K562 (cell line): Measurements from ENCODE around the gene FSTL4. TPM values are rescaled to one million over a fixed set of nuclear protein-coding genes. Genes with fewer than 3 reads are reported as not detected.

Experiments
- ATAC-seq: fragments of 200-7000 bp; cut with Tn5 transposase; 3 replicates; pipeline ENCODE4 v1.9.1; 2020; ENCODE audit warnings: moderate library complexity
- BruUV-seq: library from RNA; stranded (reverse); fragments of 400-500 nt; replicated peaks from 2 replicates; lab custom pipeline; 2021; lab: Mats Ljungman, UMichigan
- CTCF ChIA-PET: fragments of 300-600 bp; formaldehyde crosslinking; extraction: SDS; loops from one replicate; lab custom pipeline; 2021; ENCODE audit warnings: low intra/inter-chr PET ratio; lab: Yijun Ruan, JAX
- POLR2A ChIA-PET: fragments of 300-600, 350-650 bp; sonication (Branson Sonifier 250); formaldehyde crosslinking; extraction: SDS; loops from one replicate; lab custom pipeline; 2021; ENCODE audit warnings: antibody characterized with exemption, inconsistent platforms; lab: Yijun Ruan, JAX
- DNase-seq, 4 experiments: peaks; one replicate each; pipeline versions ENCODE4 v3.0.0 to v3.0.0-alpha.2; 2011 to 2018; ENCODE audit warnings: low spot score in 3 of 4, mixed read lengths in 3 of 4; ENCODE audit errors: extremely low read depth in 1 of 4
- FAIRE-seq: peaks from 2 replicates; lab custom pipeline; 2011; peaks lifted over from hg19 to GRCh38; lab: Jason Lieb, UNC
- H2AFZ ChIP-seq: 2 replicates; pipeline ENCODE4 v1.6.0; 2011; ENCODE audit warnings: low read depth, low read length, control low read depth, inconsistent platforms
- H3K27ac ChIP-seq: fragments of 200-600 bp; 3 replicates; pipeline ENCODE4 v1.8.0; 2011; ENCODE audit warnings: low read depth, mild to moderate bottlenecking, control low read depth, inconsistent platforms, low read length, moderate library complexity, mixed read lengths; ENCODE audit errors: extremely low read depth
- H3K27me3 ChIP-seq, 2 experiments: fragments of 300-600 bp in 1 of 2; 2 replicates in 1 of 2; 3 replicates in 1 of 2; pipeline versions ENCODE4 v1.6.0 to v1.8.0; 2011; ENCODE audit warnings: inconsistent platforms in 2 of 2, low read length in 2 of 2, mild to moderate bottlenecking in 1 of 2, mixed read lengths in 1 of 2, moderate library complexity in 1 of 2; ENCODE audit not compliant: control insufficient read depth in 2 of 2, insufficient read depth in 2 of 2
- H3K36me3 ChIP-seq: fragments of 300-600 bp; 3 replicates; pipeline ENCODE4 v1.8.0; 2011; ENCODE audit warnings: mild to moderate bottlenecking, low read length, inconsistent platforms; ENCODE audit not compliant: control insufficient read depth, insufficient read depth
- H3K4me1 ChIP-seq, 2 experiments: fragments of 200-600 bp in 1 of 2; replicated peaks in 1 of 2; 2 replicates in 1 of 2; 3 replicates in 1 of 2; pipeline versions ENCODE4 v1.5.1 to v1.8.0; 2011; ENCODE audit warnings: inconsistent platforms in 2 of 2, low read length in 2 of 2, mild to moderate bottlenecking in 1 of 2, mixed read lengths in 1 of 2, moderate library complexity in 1 of 2; ENCODE audit not compliant: control insufficient read depth in 2 of 2, insufficient read depth in 2 of 2
- H3K4me2 ChIP-seq: 2 replicates; pipeline ENCODE4 v1.6.1; 2011; ENCODE audit warnings: low read length, control low read depth, inconsistent platforms, mixed read lengths; ENCODE audit not compliant: insufficient read depth
- H3K4me3 ChIP-seq: fragments of 200-600 bp; sonication (generic), shearing (Covaris generic); 2 replicates; pipeline ENCODE4 v1.5.1; 2016; ENCODE audit warnings: control low read depth, inconsistent platforms
- H3K79me2 ChIP-seq: fragments of 200-600 bp; 3 replicates; pipeline ENCODE4 v1.8.0; 2011; ENCODE audit warnings: low read length, inconsistent platforms; ENCODE audit not compliant: control insufficient read depth, insufficient read depth
- H3K9ac ChIP-seq, 2 experiments: 2 replicates each; pipeline versions ENCODE4 v1.6.0 to v1.6.1; 2011; ENCODE audit warnings: low read depth in 2 of 2, low read length in 2 of 2, control low read depth in 1 of 2, inconsistent platforms in 1 of 2, mild to moderate bottlenecking in 1 of 2, mixed read lengths in 1 of 2; ENCODE audit not compliant: insufficient read depth in 1 of 2
- H3K9me1 ChIP-seq: one replicate; pipeline ENCODE4 v1.6.0; 2011; ENCODE audit warnings: inconsistent platforms, mild to moderate bottlenecking, low read length, moderate library complexity; ENCODE audit not compliant: control insufficient read depth, insufficient read depth
- H3K9me3 ChIP-seq: replicated peaks from 2 replicates; pipeline ENCODE4 v1.5.1; 2011; ENCODE audit warnings: low read depth, low read length, inconsistent platforms; ENCODE audit not compliant: control insufficient read depth, insufficient read depth
- H4K20me1 ChIP-seq: replicated peaks from 2 replicates; pipeline ENCODE4 v1.6.1; 2011; ENCODE audit warnings: low read length, inconsistent platforms, mixed read lengths; ENCODE audit not compliant: control insufficient read depth, insufficient read depth
- C11orf30 ChIP-seq: fragments of 450-650 bp; IDR thresholded peaks from 2 replicates; pipeline ENCODE4 v1.6.1; 2016; ENCODE audit warnings: low read depth, mild to moderate bottlenecking
- CHCHD3 ChIP-seq: fragments of 250-450 bp; sonication (Bioruptor Pico); IDR thresholded peaks from 2 replicates; pipeline ENCODE4 v2.1.2; 2022; ENCODE audit warnings: mild to moderate bottlenecking
- DDX20 ChIP-seq: fragments of 450-650 bp; IDR thresholded peaks from 2 replicates; pipeline ENCODE4 v1.6.1; 2016; ENCODE audit warnings: missing genetic modification characterization, low read depth, mild to moderate bottlenecking, missing compliant biosample characterization, moderate library complexity
- HOXB6 ChIP-seq: fragments of 250-450 bp; sonication (Bioruptor Pico); IDR thresholded peaks from 2 replicates; pipeline ENCODE4 v1.5.1; 2022; ENCODE audit warnings: mild to moderate bottlenecking, borderline replicate concordance
- NELFE ChIP-seq: IDR thresholded peaks from 2 replicates; pipeline ENCODE4 v1.6.1; 2011; ENCODE audit warnings: mild to moderate bottlenecking; ENCODE audit not compliant: insufficient read depth, insufficient read length
- POU5F1 ChIP-seq: fragments of 150-350 bp; IDR thresholded peaks from 2 replicates; pipeline ENCODE4 v1.6.1; 2014; ENCODE audit warnings: borderline replicate concordance, low read length, low read depth, mild to moderate bottlenecking; ENCODE audit not compliant: partially characterized antibody
- PREB ChIP-seq: sonication (generic); formaldehyde crosslinking; IDR thresholded peaks from 2 replicates; pipeline ENCODE4 v1.8.1; 2023; ENCODE audit warnings: mild to moderate bottlenecking, missing genetic modification reagents
- RB1 ChIP-seq: fragments of 450-650 bp; IDR thresholded peaks from 2 replicates; pipeline ENCODE4 v1.6.1; 2017; ENCODE audit warnings: low read depth, mild to moderate bottlenecking
- SIX5 ChIP-seq, 2 experiments: IDR thresholded peaks; 2 replicates each; pipeline ENCODE4 v1.6.1; 2011; ENCODE audit warnings: low read length in 2 of 2, borderline replicate concordance in 1 of 2, low read depth in 1 of 2, mild to moderate bottlenecking in 1 of 2, moderate library complexity in 1 of 2; ENCODE audit not compliant: insufficient read depth in 1 of 2
- ZBTB49 ChIP-seq: sonication (generic); formaldehyde crosslinking; IDR thresholded peaks from 2 replicates; pipeline ENCODE4 v1.8.0; 2022; ENCODE audit warnings: missing genetic modification reagents, mild to moderate bottlenecking, borderline replicate concordance
- ZNF121 ChIP-seq: sonication (generic); formaldehyde crosslinking; conservative IDR thresholded peaks from 2 replicates; pipeline ENCODE4 v1.8.0; 2022; ENCODE audit warnings: missing genetic modification reagents
- ZNF436 ChIP-seq: fragments of 250-450, 450-650 bp; sonication (Bioruptor Pico); formaldehyde crosslinking; IDR thresholded peaks from 2 replicates; pipeline ENCODE4 v1.7.0; 2020; ENCODE audit warnings: mild to moderate bottlenecking
- ZNF764 ChIP-seq: fragments of 250-450 bp; sonication (Bioruptor Pico); IDR thresholded peaks from 2 replicates; pipeline ENCODE4 v1.4.0; 2020; ENCODE audit warnings: low read depth, mild to moderate bottlenecking, moderate library complexity
- WGBS: fragments of 100-300 bp; shearing (Covaris generic); methylation state at CpG from one replicate; pipeline ENCODE4 v1.1.6; 2016; ENCODE audit warnings: low coverage, mixed read lengths; ENCODE audit not compliant: insufficient coverage; ENCODE audit errors: missing lambda C conversion rate; 5-methylcytosine and 5-hydroxymethylcytosine counted together
- in situ Hi-C: fragments of 300-500 bp; cut with MboI; formaldehyde crosslinking; loops from 4 replicates; pipeline ENCODE4 v1.15.0; 2018; ENCODE audit warnings: inconsistent platforms, mixed read lengths
- intact Hi-C: fragments of 100-400 bp; cut with micrococcal nuclease; formaldehyde crosslinking; loops from 2 replicates; pipeline ENCODE4 v1.14.2; 2022
- polyA plus RNA-seq, 8 experiments: library from polyadenylated mRNA; depleted of rRNA in 4 of 8; stranded (reverse) in 5 of 8; unstranded in 3 of 8; fragments of >200 nt; fragmentation: Nextera tagmentation in 2 of 8; fragmentation: Illumina TruSeq in 1 of 8; extraction: Ambion mirVana in 2 of 8; extraction: Trizol in 1 of 8; gene quantifications; 2 replicates each; pipeline versions ENCODE4 v1.2.1 to v1.2.3, GENCODE V29; 2011 to 2014; ENCODE audit warnings: inconsistent platforms in 1 of 8, missing spikeins in 1 of 8
- total RNA-seq, 7 experiments: library from RNA; depleted of rRNA in 6 of 7; stranded (reverse); fragments of >200 nt in 6 of 7; fragmentation: Illumina TruSeq in 2 of 7; extraction: Trizol in 2 of 7; gene quantifications; 2 replicates each; pipeline versions ENCODE4 v1.2.1 to v1.2.3, GENCODE V29; 2011 to 2021; ENCODE audit warnings: low replicate concordance in 1 of 7

Gene FSTL4
- total and polyA plus RNA-seq, 9 of the 15 experiments (the other 6 are each of a cell fraction or from before 2014, with no cell fraction given): 0.08 to 0.18 (median 0.10) TPM; not detected in 5

GRCh38 chr5:133607451-133607850 is 4.9 kb downstream of the FSTL4 start:
- Histone ChIP-seq H2AFZ (no peak overlapping the region), H3K9me1 (no peaks in the 10 kb centered on the region), H3K27ac (no peak overlapping the region), H3K4me3 (no peak overlapping the region), H4K20me1 (peaks cover 4% of the 10 kb centered on the region; the same call in 1 of the 2 replicates), H3K9ac (no peak overlapping the region), H3K79me2 (no peaks in the 10 kb centered on the region), H3K4me2 (no peak overlapping the region), H3K36me3 (no peaks in the 10 kb centered on the region), H3K4me1 (peaks cover 0 to 9% of the 10 kb centered on the region in 2 experiments; a peak in 1 of 5 replicates), H3K27me3 (peaks cover 2 to 29% of the 10 kb centered on the region in 2 experiments; a peak in 4 of 5 replicates), H3K9me3 (no peaks in the 10 kb centered on the region)
- no peak for TF ChIP-seq HOXB6 (CRISPR knock-in tag)
- no peak for TF ChIP-seq DDX20 (tag)
- TF ChIP-seq ZNF764: no peak
- no peak for TF ChIP-seq C11orf30
- TF ChIP-seq NELFE: no peak
- no peak for TF ChIP-seq ZNF121
- no peak for TF ChIP-seq CHCHD3 (CRISPR knock-in tag)
- in situ Hi-C loops: no loop called here
- no TSS peak for BruUV-seq
- FAIRE-seq (no peak), DNase-seq (no peak), ATAC-seq (no peak)
- WGBS: 0% methylated on average over 6 of the region's 6 CpGs
- ChIA-PET CTCF (no interaction called here), POLR2A (no interaction called here)
- intact Hi-C loops: no loop called here

- Histone ChIP-seq H3K4me3 (no peak overlapping the region), H3K27me3 (peaks cover 2 to 29% of the 10 kb centered on the region in 2 experiments; a peak in 4 of 5 replicates), H2AFZ (no peak overlapping the region), H3K27ac (no peak overlapping the region), H3K79me2 (no peaks in the 10 kb centered on the region), H3K4me1 (peaks cover 0 to 9% of the 10 kb centered on the region in 2 experiments; a peak in 1 of 5 replicates), H3K9me3 (no peaks in the 10 kb centered on the region), H3K9me1 (no peaks in the 10 kb centered on the region), H3K9ac (no peak overlapping the region), H4K20me1 (peaks cover 4% of the 10 kb centered on the region; the same call in 1 of the 2 replicates), H3K4me2 (no peak overlapping the region), H3K36me3 (no peaks in the 10 kb centered on the region)
- BruUV-seq: no TSS peak
- POLR2A ChIA-PET: no interaction called here
- intact Hi-C loops (no loop called here), in situ Hi-C loops (no loop called here)
- no peak for DNase-seq
- ATAC-seq: no peak
- CTCF ChIA-PET: no interaction called here
- 0% methylated on average over 2 of the region's 2 CpGs for WGBS
- FAIRE-seq: no peak
- TF ChIP-seq RB1 (no peak), ZBTB49 (CRISPR knock-in tag) (no peak), POU5F1 (no peak), ZNF436 (no peak), PREB (CRISPR knock-in tag) (no peak), SIX5 (IDR thresholded peaks at IDR 0.05; ENCODE audit: borderline replicate concordance in 1 of 2, insufficient read depth in 1 of 2, low read depth in 1 of 2, low read length in 2 of 2) (no peak)
These were observed 5.5 kb downstream of the FSTL4 start for GRCh38 chr5:133606835-133607234.
